Superior temporal gyrus (tissue), 1 donor: ENCODE results near the gene COG5.
"Not testable (repeated sequence)": the region's sequence is repeated elsewhere in the genome, so short reads cannot be mapped to it uniquely, and the experiment has no call there.

Experiments
- DNase-seq: peaks from one replicate; pipeline ENCODE4 v3.0.0-alpha.2; 2016; ENCODE audit errors: extremely low spot score

Gene COG5

GRCh38 chr7:107579885-107580715 is 16.4 kb upstream of the COG5 start, which contains the start of gene BCAP29:
BCAP29 (plus strand) TSS chr7:107580246; CDS start chr7:107580773, 527 bp downstream.
- no peak for DNase-seq

GRCh38 chr7:107579554-107579884 is 15.8 kb upstream of the COG5 start:
- no peak for DNase-seq

- DNase-seq, result no peak
Measured at GRCh38 chr7:107573537-107573936, 9.8 kb upstream of the COG5 start.

GRCh38 chr7:107570298-107570697 is 6.6 kb upstream of the COG5 start:
- DNase-seq, result no peak

- no peak for DNase-seq
Measured at GRCh38 chr7:107564553-107565298, 1.0 kb upstream of the COG5 start.

GRCh38 chr7:107563081-107563774 is 492 bp downstream of the COG5 start:
- DNase-seq, result no peak

DNA sequence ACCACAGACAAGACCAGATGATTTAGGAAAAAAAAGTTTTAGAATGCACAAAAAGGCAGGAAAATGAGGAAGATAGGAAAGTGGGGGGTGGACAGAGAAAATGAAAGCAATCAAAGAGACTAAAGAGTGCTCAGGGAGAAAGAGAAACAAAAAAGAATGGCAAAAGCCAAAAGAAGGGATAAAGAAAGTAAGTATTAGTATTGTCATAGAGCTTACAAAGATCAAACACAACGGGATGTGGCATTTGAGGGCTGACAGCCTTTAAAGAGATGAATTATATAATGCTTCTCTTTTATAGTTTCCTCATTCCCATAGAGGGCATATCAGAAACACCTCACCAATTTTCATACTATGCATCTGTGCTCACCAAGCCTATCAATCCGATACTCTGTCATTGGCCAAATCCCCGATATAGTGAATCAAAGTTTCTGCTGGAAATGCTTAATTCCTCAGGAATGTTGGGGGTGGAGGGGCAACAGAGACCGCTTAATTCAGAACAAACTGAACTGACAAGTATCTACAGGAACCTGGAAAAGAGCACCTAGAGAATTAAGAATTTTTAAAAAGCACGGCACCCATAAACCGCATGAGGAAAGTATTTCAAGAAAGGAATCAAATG is 2.7 kb downstream of the COG5 start:
- no peak for DNase-seq

DNA sequence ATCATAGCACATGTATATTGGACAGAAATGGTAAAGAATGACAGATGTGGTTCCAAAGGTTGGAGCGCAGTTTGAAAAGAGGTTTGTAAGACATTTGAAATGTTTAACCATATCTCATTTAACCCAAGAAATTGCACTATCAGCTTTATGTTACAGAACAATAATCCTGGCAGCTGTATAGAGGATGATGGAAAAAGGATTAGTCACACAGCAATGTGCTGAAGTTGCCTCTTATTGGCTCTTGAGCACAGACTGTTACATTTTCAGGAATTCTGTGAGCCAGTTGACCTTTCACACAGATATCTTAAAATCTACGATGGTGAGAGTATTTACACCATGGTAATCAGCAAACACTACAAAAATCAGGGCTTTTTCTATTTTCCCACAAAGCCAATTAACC is 3.9 kb downstream of the COG5 start:
- DNase-seq, result no peak

DNA sequence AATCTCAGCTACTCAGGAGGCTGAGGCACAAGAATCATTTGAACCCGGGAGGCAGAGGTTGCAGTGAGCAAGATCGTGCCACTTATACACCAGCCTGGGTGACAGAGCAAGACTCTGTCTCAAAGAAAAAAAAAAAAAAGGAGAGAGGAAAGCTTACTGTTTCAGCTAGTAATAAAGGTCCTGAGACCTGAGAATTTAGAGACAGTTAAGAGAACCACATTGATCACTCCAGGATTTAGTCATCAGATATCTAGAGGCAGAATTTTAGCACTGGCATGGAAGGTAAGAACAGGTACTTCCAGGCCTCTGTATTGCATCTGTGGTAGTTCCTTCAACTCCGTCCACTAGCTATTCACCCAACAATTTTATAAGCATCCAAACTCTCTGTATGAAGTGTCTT is 7.8 kb downstream of the COG5 start:
- no peak for DNase-seq

GRCh38 chr7:107551936-107552335 is 11.8 kb downstream of the COG5 start:
- no peak for DNase-seq

DNA sequence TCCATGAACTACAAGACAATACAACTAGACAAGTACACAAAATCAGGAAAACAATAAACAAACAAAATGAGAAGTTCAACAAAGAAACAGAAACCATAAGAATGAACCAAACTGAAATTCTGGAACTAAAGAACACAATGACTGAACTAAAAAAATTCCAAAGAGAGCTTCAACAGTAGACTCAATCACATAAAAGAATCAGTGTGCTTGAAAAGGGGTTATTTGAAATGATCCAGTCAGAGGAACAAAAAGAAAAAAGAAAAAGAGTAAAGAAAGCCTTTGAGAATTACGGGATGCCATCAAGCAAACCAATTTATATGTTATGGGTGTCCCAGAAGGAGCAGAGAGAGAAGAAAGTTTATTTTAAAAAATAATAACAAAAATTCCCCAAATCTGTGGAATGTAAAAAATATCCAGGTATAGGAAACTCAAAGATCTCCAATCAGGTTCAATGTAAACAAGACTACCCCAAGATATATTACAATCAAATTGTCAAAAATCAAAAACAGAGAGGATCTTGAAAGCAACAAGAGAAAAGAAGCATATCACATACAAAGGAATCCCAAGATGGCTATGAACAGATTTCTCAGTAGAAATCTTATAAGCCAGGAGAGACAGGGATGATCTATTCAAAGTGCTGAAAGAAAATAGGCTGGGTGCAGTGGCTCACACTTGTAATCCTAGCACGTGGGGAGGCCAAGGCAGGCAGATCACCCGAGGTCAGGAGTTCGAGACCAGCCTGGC is 18.7 kb downstream of the COG5 start:
- DNase-seq, result no peak

GRCh38 chr7:107543338-107543993 is 20.3 kb downstream of the COG5 start:
- no peak for DNase-seq

GRCh38 chr7:107538001-107538400 is 25.7 kb downstream of the COG5 start:
- DNase-seq, result no peak

- DNase-seq, result not testable (repeated sequence)
Measured at GRCh38 chr7:107537228-107537627, 26.5 kb downstream of the COG5 start.

DNA sequence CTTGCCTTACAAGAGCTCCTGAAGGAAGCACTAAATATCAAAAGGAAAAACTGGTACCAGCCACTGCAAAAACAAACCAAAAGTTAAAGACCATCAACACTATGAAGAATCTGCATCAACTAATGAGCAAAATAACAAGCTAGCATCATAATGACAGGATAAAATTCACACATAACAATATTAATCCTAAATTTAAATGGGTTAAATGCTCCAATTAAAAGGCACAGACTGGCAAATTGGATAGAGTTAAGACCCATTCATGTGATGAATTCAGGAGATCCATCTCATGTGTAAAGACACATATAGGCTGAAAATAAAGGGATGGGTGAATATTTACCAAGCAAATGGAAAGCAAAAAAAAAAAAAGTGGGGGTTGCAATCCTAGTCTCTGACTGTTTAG is 29.6 kb downstream of the COG5 start:
- no peak for DNase-seq

- DNase-seq, result no peak
Measured at GRCh38 chr7:107530751-107531150, 33.0 kb downstream of the COG5 start.

- no peak for DNase-seq
Measured at GRCh38 chr7:107528461-107528860, 35.3 kb downstream of the COG5 start.

GRCh38 chr7:107527196-107527595 is 36.5 kb downstream of the COG5 start:
- no peak for DNase-seq

- DNase-seq, result no peak
Measured at GRCh38 chr7:107526672-107527071, 37.0 kb downstream of the COG5 start.

- no peak for DNase-seq
Measured at GRCh38 chr7:107506674-107507339, 56.9 kb downstream of the COG5 start.
